IMR-90 (cell line): ENCODE data around the gene WDCP. TPM values are rescaled to one million over a fixed set of nuclear protein-coding genes. Genes with fewer than 3 reads are reported as not detected.
A peak's percentile ranks its signal among the peaks of the same experiment; 100 is the strongest.

ENCODE experiments used
- ATAC-seq: fragments of 200-7000 bp; cut with Tn5 transposase; 2 replicates; pipeline ENCODE4 v1.9.1; 2020; ENCODE audit warnings: low read depth, mild to moderate bottlenecking, moderate library complexity
- BruUV-seq: library from RNA; stranded (reverse); fragments of 400-500 nt; replicated peaks from 2 replicates; lab custom pipeline; 2021; lab: Mats Ljungman, UMichigan
- CTCF ChIA-PET: fragments of 300-600 bp; formaldehyde crosslinking; extraction: SDS; loops from one replicate; lab custom pipeline; 2021; ENCODE audit warnings: antibody characterized with exemption; lab: Yijun Ruan, JAX
- POLR2A ChIA-PET: fragments of 300-600 bp; sonication (Branson Sonifier 250); formaldehyde crosslinking; loops from one replicate; lab custom pipeline; 2022; ENCODE audit warnings: antibody characterized with exemption; ENCODE audit not compliant: unreplicated experiment; lab: Charles Lee
- DNase-seq: peaks from one replicate; pipeline ENCODE4 v3.0.0; 2013
- H2AFZ ChIP-seq: replicated peaks from 2 replicates; pipeline ENCODE3; 2013; ENCODE audit warnings: low read length, mild to moderate bottlenecking; ENCODE audit not compliant: poor library complexity
- H2AK5ac ChIP-seq: 2 replicates; pipeline ENCODE4 v1.6.1; 2013; ENCODE audit warnings: low read depth, low read length, inconsistent platforms
- H2AK9ac ChIP-seq: replicated peaks from 2 replicates; pipeline ENCODE3; 2013; ENCODE audit warnings: mild to moderate bottlenecking, low read depth, low read length, moderate library complexity; ENCODE audit not compliant: poor library complexity
- H2BK120ac ChIP-seq: 2 replicates; pipeline ENCODE4 v1.6.1; 2013; ENCODE audit warnings: low read depth, low read length, inconsistent platforms
- H2BK15ac ChIP-seq: 3 replicates; pipeline ENCODE4 v1.6.1; 2013; ENCODE audit warnings: low read depth, low read length, inconsistent platforms
- H2BK20ac ChIP-seq: 2 replicates; pipeline ENCODE4 v1.6.1; 2013; ENCODE audit warnings: low read depth, mild to moderate bottlenecking, inconsistent platforms, low read length, moderate library complexity
- H2BK5ac ChIP-seq: 2 replicates; pipeline ENCODE4 v1.6.1; 2013; ENCODE audit warnings: mild to moderate bottlenecking, low read depth, low read length, inconsistent platforms; ENCODE audit not compliant: poor library complexity, severe bottlenecking
- H3K14ac ChIP-seq: replicated peaks from 2 replicates; pipeline ENCODE4 v1.6.1; 2013; ENCODE audit warnings: low read depth, low read length, inconsistent platforms
- H3K18ac ChIP-seq: 2 replicates; pipeline ENCODE4 v1.6.1; 2013; ENCODE audit warnings: low read depth, low read length, control low read depth
- H3K23ac ChIP-seq: 2 replicates; pipeline ENCODE4 v1.6.1; 2013; ENCODE audit warnings: low read depth, low read length, inconsistent platforms
- H3K27ac ChIP-seq: 2 replicates; pipeline ENCODE4 v1.5.1; 2013; ENCODE audit warnings: mild to moderate bottlenecking, control low read depth, low read length; ENCODE audit not compliant: insufficient read depth
- H3K27me3 ChIP-seq: 2 replicates; pipeline ENCODE4 v1.6.1; 2013; ENCODE audit warnings: low read length; ENCODE audit not compliant: control insufficient read depth, insufficient read depth
- H3K36me3 ChIP-seq: 2 replicates; pipeline ENCODE4 v1.6.1; 2013; ENCODE audit warnings: low read length, mixed read lengths; ENCODE audit not compliant: control insufficient read depth, insufficient read depth
- H3K4ac ChIP-seq: 2 replicates; pipeline ENCODE4 v1.6.1; 2013; ENCODE audit warnings: low read depth, low read length, inconsistent platforms
- H3K4me1 ChIP-seq: 2 replicates; pipeline ENCODE4 v1.6.1; 2013; ENCODE audit warnings: low read length, mixed read lengths; ENCODE audit not compliant: control insufficient read depth, insufficient read depth
- H3K4me2 ChIP-seq: 2 replicates; pipeline ENCODE4 v1.6.1; 2013; ENCODE audit warnings: low read depth, mild to moderate bottlenecking, control low read depth, low read length, moderate library complexity
- H3K4me3 ChIP-seq: 2 replicates; pipeline ENCODE4 v1.5.1; 2013; ENCODE audit warnings: low read depth, mild to moderate bottlenecking, control low read depth, low read length, moderate library complexity; ENCODE audit not compliant: insufficient read depth
- H3K56ac ChIP-seq: 2 replicates; pipeline ENCODE4 v1.6.1; 2013; ENCODE audit warnings: low read length, inconsistent platforms; ENCODE audit not compliant: insufficient read depth; ENCODE audit errors: extremely low read depth
- H3K79me1 ChIP-seq, 2 experiments: 2 replicates each; pipeline ENCODE4 v1.6.1; 2013; ENCODE audit warnings: low read length in 2 of 2, inconsistent platforms in 1 of 2, low read depth in 1 of 2
- H3K9ac ChIP-seq: 2 replicates; pipeline ENCODE4 v1.6.1; 2013; ENCODE audit warnings: low read depth, low read length, control low read depth
- H3K9me1 ChIP-seq: 2 replicates; pipeline ENCODE4 v1.6.1; 2013; ENCODE audit warnings: low read length, inconsistent platforms; ENCODE audit not compliant: insufficient read depth
- H3K9me3 ChIP-seq: 2 replicates; pipeline ENCODE4 v1.6.1; 2013; ENCODE audit warnings: low read length; ENCODE audit not compliant: control insufficient read depth, insufficient read depth
- H4K20me1 ChIP-seq: 2 replicates; pipeline ENCODE4 v1.6.1; 2013; ENCODE audit warnings: low read length, inconsistent platforms; ENCODE audit not compliant: insufficient read depth
- H4K5ac ChIP-seq: 2 replicates; pipeline ENCODE4 v1.6.1; 2013; ENCODE audit warnings: mild to moderate bottlenecking, low read depth, low read length, control low read depth
- H4K8ac ChIP-seq, 2 experiments: 2 replicates each; pipeline ENCODE4 v1.6.1; 2013; ENCODE audit warnings: low read depth in 2 of 2, low read length in 2 of 2, control low read depth in 1 of 2, inconsistent platforms in 1 of 2
- H4K91ac ChIP-seq: 2 replicates; pipeline ENCODE4 v1.6.1; 2013; ENCODE audit warnings: low read depth, low read length, inconsistent platforms; ENCODE audit not compliant: insufficient read depth
- CTCF ChIP-seq: conservative IDR thresholded peaks from 2 replicates; pipeline ENCODE4 v1.5.1; 2012; ENCODE audit warnings: mild to moderate bottlenecking, low read depth, low read length, improper control_type of control experiment
- RCOR1 ChIP-seq: IDR thresholded peaks from 2 replicates; pipeline ENCODE4 v1.6.1; 2012; ENCODE audit warnings: mild to moderate bottlenecking, low read length, improper control_type of control experiment; ENCODE audit not compliant: insufficient replicate concordance
- WGBS, 2 experiments: methylation state at CpG; one replicate each; pipeline versions ENCODE4 v1.1.5 to v1.1.7; 2013; ENCODE audit warnings: missing lambda C conversion rate in 2 of 2; ENCODE audit not compliant: insufficient read length in 1 of 2; ENCODE audit errors: extremely low coverage in 2 of 2; 5-methylcytosine and 5-hydroxymethylcytosine counted together
- dilution Hi-C: fragments of 300-500 bp; cut with HindIII; formaldehyde crosslinking; loops from one replicate; pipeline ENCODE4 v1.14.3; 2018; ENCODE audit warnings: low sequenced_read_pairs; ENCODE audit not compliant: unreplicated experiment
- in situ Hi-C: fragments of 300-500 bp; cut with MboI; formaldehyde crosslinking; loops from 3 replicates; pipeline ENCODE4 v1.14.3; 2019; ENCODE audit warnings: low sequenced_read_pairs, inconsistent platforms, mixed read lengths
- intact Hi-C: fragments of 100-400 bp; cut with micrococcal nuclease; formaldehyde crosslinking; loops from 2 replicates; pipeline ENCODE4 v1.10.0; 2022
- polyA plus RNA-seq, 3 experiments: library from polyadenylated mRNA; depleted of rRNA; stranded (reverse); fragments of >200 nt; gene quantifications; 2 replicates each; pipeline ENCODE4 v1.2.3, GENCODE V29; 2012; ENCODE audit warnings: low replicate concordance in 1 of 3
- total RNA-seq: library from RNA; depleted of rRNA; stranded (reverse); fragments of >200 nt; gene quantifications from 2 replicates; pipeline ENCODE4 v1.2.3, GENCODE V29; 2012

WDCP gene
- total and polyA plus RNA-seq, 2 of the 4 experiments (the other 2 are of a cell fraction), result 6.8 to 18.6 TPM

GRCh38 chr2:24009367-24009679, 37.9 kb downstream of the WDCP start:
- H3K4me2 ChIP-seq, result no peak overlapping the region; the same call in 1 of the 2 replicates
- H4K91ac ChIP-seq, result no peak overlapping the region
- peaks cover 8% of the 10 kb centered on the region for H3K27me3 ChIP-seq
- no TSS peak for BruUV-seq
- H3K23ac ChIP-seq, result no peak overlapping the region
- H3K4ac ChIP-seq, result no peak overlapping the region
- no peak overlapping the region for H2BK120ac ChIP-seq
- H4K20me1 ChIP-seq, result no peaks in the 10 kb centered on the region
- H3K56ac ChIP-seq, result no peak overlapping the region
- H4K8ac ChIP-seq, result no peak overlapping the region
- DNase-seq, result no peak
- dilution Hi-C loops, result no loop called here
- H2AK5ac ChIP-seq, result no peak overlapping the region
- H3K9me3 ChIP-seq, result no peaks in the 10 kb centered on the region
- no peak overlapping the region for H3K18ac ChIP-seq
- no peak for ATAC-seq
- no peak overlapping the region for H2BK15ac ChIP-seq
- H2BK20ac ChIP-seq, result no peak overlapping the region
- TF ChIP-seq CTCF (no peak), RCOR1 (no peak)
- CTCF ChIA-PET, result no interaction called here
- H3K4me3 ChIP-seq, result no peak overlapping the region
- H3K79me1 ChIP-seq, result no peaks in the 10 kb centered on the region; a peak in 1 of 4 replicates
- WGBS, 2 experiments, result 100% methylated on average over 1 of the region's 9 CpGs; no CpG with 5 or more reads in 1 of the 2 experiments
- H2AK9ac ChIP-seq, result peak overlapping the region; percentile 44
- H3K14ac ChIP-seq, result no peak overlapping the region
- no peaks in the 10 kb centered on the region for H3K36me3 ChIP-seq
- POLR2A ChIA-PET, result interaction anchor here (0.6 kb wide), 1 partner anchor 211 kb away, joined by 3 read pairs; no protein-coding TSS in a partner anchor
- H3K4me1 ChIP-seq, result peaks cover 1% of the 10 kb centered on the region; the same call in 1 of the 2 replicates
- H2BK5ac ChIP-seq, result no peak overlapping the region
- no peak overlapping the region for H3K27ac ChIP-seq
- intact Hi-C loops, result no loop called here
- H3K9ac ChIP-seq, result no peak overlapping the region
- peaks cover 11% of the 10 kb centered on the region for H3K9me1 ChIP-seq
- H2AFZ ChIP-seq, result peak overlapping the region; percentile 87
- in situ Hi-C loops, result no loop called here
- H4K5ac ChIP-seq, result no peak overlapping the region
